NCI-H2029 (cell line): Measurements from ENCODE around the gene SORCS2.

Experiments used
- DNase-seq: peaks from one replicate; lab custom pipeline; 2025; lab: John Stamatoyannopoulos, UW

SORCS2 gene

DNA sequence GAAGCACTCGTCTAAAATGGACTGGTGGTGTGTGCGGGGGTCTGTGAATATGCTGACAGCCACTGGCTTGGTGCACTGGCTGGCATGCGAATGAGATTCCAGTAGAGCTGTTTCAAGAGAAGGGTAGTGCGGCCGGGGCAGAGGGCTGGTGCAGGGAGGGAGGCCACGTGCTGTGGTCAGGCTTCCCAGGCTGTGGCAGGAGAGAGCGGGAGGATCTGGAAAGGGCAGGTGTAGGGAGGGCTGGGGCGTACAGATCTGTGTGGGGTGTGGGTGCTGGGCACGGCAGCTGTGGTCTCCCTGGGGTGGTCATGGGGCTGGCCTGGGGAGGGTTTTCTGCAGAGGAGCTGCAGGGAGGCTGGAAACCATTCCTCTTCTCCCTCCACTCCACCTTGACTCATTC lies 30.2 kb downstream of the SORCS2 start:
- DNase-seq, result no peak

DNA sequence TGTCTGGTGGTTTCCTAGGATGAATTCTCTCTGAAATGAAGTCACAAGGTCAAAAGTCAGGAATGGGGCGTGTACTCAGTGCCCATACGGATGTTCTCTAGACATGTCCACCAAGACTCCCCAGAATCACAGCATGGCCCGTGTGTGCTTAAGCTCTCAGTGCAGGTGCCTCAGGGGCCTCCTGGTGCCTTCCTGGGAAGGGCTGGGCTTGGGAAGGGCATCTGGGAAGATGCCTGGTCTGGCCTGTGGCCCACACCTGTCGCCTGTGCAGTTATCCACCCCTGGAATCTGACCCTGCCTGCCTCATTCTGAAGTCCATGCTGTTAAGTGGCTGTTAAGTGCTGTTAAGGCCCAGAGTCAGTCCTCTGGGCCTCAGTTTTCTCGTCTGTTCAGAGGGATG lies 31.2 kb downstream of the SORCS2 start:
- DNase-seq, result no peak

DNA sequence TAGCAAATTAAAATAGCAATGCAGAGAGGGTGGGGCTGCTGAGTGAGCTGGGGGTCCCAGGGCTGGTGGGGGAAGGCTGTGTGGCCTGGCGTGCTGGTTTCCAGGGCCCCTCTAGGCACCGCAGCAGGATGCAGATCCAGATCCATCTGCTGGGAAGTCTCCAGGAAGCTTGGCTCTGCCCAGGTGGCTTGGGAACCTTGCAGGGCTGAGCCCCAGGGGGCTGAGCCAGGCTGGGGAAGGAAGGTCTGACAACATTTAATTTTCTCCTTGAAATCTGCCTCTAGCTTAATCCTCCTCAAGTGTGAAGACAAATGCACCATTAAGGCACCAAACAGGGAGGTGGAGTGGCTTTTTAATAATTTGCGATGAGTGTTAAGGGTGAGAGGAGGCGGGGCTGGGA lies 31.7 kb downstream of the SORCS2 start:
- no peak for DNase-seq

DNA sequence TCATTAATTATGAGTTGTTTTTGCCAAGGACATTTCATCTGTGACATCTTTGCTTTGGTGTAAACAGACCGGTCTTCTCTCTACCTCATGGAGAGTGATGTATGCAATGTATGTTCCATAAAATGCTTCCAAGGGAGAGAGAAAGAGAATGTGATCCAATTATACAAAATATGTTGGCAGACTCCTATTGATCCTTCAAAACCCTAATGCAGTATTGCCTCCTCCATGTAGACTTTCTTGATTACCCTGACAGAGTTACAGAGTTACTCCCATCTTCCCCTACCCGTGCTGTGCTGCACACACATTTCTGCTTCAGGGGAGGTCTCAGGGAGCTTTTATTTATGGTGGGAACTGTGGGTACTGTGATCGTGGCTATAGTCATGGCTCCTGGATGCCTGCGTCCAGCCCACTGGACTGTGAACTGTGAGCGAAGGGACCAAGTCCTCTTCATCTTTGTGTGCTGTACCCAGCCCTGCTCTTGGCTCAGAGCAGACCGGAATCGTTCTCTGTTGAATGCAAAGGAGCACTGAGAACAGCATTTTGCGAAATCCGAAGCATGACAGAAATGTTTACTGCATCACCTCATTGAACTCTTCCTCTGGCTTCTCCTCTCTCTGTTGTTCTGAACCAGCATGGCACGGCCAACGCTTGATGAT lies 32.7 kb downstream of the SORCS2 start:
- no peak for DNase-seq

DNA sequence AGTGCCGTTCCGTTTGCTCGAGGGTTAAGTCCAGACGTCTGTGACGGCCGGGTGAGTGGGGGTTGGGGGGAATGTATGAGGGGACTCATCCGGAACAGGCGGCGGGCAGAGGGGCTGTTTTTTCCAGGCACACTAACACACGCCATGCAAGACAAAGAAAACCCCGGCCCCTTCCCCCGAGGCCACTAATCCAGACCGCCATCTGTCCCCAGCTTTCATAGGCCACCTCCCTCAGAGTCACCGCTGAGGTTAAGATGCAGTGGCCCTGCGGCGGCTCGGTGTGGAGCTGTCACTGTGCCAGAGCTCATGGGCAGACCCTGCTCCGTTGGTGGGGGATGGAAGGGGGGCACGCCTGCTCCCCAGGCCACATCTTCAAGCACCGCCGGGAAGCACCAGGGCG lies 34.1 kb downstream of the SORCS2 start:
- DNase-seq, result no peak

DNA sequence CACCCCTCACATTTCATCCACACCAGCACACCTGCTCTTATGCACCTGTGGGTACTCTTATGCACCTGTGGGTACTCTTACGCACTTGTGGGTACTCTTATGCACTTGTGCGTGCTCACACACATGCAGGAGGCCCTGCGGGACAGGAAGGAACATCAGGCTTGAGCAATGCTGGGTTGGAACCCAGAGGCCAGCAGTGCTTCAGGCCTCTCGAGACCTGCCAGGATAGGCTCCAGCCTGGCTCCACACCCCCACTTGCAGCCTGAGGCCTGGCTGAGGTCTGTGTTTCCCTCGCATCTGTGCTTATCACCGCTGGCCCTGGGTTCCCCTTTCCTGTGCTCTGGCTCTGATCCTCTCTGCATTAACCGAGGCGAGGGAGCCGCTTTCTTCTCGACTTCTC lies 34.7 kb downstream of the SORCS2 start:
- no peak for DNase-seq

DNA sequence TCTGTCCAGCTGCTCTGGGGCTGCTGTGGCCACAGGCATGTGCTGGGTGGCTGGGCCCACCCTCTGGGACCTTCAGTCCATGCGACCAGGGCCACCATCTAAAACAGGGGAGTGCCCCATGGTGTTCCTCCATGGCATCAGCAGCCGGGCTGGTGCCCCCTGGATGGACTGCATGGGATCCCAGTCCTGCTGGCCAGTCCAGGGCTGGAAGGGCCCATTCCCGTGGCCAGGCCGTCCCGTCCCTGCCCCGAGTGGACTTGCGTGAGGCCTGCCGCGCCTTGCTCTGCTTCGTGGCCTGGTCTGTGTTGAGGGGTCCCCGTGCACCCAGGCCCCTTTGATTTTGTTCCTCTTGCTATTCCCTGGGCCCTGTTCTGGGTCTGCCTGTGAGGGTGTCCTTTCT lies 36.4 kb downstream of the SORCS2 start:
- no peak for DNase-seq

DNA sequence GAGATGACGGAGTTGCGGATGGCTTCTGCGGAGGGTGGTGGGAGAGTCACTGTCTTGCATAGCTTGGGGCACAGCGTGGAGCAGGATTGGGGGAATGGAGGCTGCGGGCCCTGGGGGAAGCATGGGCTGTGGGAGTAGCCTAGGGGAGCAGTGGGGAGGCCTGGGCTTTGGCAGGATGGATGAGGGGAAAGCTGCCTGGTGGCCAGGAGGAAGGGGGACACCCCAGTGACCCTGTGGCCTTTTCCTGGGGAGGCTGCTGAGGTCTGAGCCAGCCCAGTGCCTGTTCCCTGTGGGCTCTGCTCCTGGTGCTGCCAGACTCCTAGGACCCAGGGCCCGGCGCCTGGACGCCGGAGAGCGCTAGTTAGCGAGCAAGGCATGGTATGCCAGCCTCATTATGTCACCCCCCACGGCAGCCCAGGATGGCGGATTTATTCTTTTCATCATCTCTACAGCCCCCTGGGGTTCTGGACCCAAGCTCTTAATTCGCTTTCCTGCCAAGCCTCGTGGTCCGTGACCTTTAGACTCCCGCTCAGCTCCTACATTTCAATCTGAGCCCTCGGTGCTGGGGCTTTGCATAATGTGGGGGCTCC lies 39.8 kb downstream of the SORCS2 start:
- no peak for DNase-seq

DNA sequence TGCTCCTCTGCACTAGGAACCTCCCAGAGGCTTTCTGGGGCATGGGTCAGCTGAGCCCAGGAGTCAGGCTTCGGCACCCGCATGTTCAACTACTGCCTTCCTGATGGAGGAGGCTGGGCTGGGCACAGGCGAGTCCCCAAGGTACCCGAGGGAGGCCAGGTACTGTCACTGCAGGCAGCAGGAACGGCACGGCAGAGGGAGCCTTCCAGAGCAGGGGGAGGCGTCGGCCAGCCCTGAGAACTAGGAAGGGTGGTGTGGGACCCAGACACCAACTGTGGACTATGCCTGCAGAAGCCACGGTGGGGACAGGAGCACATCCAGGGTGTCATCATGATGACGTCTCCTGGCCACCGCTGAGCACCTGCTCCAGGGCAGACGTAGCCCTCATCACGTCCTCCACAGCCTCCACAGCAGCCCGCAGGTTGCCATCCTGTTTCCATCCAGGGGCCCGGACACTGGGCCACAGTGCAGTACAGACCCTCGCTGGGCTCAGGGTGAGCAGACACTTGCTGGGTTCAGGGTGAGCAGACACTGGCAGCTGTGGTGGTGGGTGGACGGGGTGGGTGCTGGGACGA lies 40.8 kb downstream of the SORCS2 start:
- DNase-seq, result no peak

DNA sequence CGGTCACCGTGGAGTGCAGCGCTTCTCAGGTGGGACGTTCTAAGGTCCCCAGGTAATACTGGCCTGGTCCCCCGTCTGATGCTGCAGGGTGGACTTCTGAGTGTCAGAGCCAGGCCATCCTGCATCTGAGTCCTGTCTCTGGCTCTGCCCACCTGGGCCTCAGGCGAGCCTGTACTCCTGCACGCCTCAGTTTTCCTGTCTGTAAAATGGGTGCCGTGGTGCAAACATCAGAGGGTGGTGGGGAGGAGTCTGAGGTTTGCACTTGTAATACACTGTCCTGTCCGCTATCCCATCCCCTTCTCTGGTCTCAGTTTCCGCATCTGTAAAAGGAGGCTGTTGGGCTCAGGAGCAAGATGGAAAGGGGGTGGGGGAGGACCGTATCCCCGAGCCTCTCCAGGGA lies 41.3 kb downstream of the SORCS2 start:
- no peak for DNase-seq

DNA sequence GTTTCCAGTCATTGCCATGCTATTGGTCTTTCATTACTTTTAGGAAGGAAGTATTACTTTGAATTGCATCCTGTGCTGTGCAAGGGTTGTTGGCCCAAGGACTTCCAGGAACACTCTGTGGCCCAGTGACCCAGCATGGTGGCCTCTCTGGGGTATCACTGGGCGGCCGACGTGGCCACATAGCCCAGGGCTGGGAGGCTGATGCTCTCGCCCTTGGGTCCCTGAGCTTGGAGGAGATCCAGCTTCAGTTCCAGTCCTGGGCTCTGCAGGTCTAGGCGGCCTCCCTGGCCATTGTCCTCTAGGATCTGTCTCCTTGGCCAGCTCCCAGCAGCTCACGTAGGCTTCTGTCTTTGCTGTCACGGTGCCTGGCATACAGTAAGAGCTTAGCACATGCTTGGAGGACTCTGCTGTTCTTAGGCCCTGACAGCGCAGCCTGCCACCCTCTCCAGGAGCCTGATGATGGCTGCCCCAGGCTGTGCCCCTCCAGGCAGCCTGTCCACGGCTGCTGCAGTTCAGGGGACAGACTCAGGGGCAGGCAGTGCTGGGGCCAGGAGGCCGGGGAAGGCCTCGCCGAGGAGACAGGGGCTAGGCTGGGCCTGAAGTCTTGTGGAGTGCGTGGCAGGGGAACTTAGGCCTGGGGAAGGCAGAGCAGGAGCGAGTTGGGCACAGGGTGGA lies 42.2 kb downstream of the SORCS2 start:
- DNase-seq, result no peak

DNA sequence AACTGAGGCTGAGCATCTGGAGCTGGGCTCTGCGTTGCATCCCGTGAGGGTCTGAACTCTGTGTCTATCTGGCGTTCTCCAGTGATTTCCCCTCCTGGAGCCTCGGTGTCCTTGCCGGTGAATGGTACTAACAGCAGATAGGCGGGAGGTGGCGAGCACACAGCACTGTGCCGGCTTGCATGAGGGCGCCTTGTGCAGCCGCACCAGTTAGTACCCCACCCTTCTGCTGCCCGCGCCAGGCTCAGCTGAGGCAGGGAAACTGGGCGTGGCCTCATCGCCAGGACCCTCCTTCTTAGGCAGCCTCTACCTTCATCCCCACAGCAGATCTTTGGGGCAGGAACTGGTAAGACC lies 42.7 kb downstream of the SORCS2 start:
- DNase-seq, result no peak

- no peak for DNase-seq
Observed at GRCh38 chr4:7236847-7237246, 44.5 kb downstream of the SORCS2 start.

DNA sequence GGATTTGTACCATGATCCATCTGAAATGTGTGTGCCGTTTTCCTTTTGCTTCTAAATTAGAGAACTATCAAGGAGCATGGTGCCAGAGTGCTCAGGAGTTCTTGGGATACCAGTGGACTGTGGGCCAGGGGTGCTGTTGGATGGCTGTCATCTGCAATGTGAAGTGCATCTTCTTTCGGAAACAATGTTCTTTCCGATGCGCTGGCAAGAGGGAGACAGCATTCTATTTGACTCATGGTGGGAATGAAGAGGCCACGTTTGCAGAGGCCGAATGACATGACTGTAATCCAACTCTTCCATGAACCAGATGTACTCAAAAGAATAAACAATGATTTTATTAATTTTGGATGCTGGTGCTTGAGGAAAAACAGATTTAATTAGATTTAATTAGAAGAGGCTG lies 45.5 kb downstream of the SORCS2 start:
- DNase-seq, result no peak

DNA sequence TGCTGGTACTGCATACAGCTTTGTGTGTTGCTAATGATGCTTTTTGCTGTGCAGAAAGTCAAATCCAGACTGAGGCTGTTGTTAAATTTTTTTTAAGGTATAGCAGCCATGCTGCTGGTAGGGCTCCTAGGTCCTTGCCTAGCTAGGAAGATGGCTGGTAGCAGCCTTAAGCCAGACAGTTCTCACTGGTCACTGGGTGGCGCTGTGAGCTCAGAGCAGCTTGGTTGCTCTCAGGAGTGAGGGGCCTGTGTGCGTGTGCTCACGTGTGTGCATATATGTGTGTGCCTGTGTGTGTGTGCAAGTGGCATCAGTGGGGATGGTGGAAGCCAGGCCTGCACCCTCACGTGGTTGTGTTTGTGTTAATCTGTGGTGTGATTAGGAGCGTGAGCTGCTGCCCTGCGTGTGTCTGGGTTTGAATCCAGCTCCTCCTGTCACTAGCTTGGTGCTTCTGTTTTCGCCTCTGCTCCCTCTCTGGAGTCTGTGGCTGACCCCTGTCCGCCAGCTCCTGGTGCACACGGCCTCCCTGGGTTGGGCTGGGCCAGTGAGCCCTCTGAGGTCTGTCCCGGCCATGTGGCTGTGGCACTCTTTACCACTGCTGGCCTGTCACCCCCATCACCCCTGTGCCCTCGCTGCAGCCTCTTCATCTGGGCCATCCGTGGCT lies 46.1 kb downstream of the SORCS2 start:
- no peak for DNase-seq

DNA sequence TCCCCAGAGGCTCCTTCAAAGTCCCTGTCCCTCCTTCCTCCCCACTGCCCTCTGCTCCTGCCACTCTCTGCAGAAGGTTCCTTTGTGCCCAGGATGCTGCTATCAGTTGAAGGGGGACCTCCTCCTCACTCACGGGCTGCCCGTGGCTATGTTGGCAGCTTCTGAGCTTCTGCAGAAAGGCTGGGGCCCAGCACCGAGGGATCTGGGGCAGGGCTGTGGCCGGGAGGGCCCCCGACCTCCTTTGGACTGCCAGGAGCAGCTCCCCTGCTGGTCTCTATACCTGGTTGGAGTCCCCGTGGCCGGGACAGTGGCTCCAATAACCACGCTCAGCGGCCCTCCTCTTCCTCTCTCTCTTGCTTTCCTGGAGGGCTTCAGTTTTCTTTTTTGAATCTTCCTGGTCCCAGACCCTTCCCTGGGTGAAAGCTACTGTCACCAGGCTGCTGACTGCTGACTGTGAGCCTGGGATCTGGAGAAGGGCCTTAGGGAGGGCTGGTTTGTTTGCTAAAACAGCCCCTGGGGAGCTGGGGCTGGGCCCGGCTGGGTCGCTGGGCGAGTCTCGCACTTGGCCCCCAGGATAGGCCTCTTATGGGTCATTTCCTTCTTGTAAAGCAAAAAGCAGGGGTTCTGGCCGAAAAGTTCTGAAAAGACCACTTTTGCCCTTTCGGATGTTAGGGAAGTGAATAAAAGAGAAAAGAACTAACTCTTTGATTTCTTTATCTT lies 46.9 kb downstream of the SORCS2 start:
- DNase-seq, result no peak

DNA sequence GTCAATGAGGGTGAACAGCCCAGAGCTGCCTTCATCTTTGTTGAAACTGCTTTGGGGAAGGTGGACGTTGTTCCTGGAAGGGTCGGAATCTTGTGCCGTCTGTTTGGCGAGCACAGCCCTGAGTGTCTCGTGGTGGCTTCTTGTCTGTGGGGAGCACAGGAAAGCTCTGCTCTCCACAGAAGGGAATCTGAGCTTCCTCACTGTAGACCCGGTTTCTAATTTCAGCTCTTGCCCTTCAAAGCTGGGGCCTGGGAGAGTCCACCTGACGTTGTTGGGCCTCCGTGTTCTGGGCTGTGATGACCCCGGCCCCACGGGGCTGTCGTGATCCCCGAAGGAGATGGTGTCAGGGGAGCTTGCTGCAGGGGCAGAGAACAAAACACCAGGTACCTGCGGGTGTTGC lies 47.5 kb downstream of the SORCS2 start:
- DNase-seq, result no peak

DNA sequence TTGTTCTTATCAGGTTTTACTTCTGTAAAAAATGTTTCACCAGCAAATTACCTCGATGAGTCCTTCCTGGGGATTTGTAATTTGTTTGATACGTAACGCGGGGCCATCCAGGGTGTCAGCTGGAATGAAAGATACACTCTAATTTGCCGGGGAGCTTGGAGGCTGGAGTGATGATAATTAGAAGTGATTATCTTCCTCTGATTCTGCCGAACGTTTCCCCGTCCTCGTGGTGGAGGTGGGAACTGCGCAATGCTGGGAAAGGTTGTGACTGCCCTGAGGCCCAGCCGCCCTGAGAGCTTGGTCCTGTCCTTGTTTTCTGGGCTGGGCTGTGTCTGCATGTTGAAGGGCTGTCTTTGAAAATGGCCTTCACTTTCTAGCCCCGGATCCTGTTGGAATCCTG lies 48.0 kb downstream of the SORCS2 start:
- no peak for DNase-seq

- DNase-seq, result no peak
Observed at GRCh38 chr4:7241597-7242125, 49.3 kb downstream of the SORCS2 start.

DNA sequence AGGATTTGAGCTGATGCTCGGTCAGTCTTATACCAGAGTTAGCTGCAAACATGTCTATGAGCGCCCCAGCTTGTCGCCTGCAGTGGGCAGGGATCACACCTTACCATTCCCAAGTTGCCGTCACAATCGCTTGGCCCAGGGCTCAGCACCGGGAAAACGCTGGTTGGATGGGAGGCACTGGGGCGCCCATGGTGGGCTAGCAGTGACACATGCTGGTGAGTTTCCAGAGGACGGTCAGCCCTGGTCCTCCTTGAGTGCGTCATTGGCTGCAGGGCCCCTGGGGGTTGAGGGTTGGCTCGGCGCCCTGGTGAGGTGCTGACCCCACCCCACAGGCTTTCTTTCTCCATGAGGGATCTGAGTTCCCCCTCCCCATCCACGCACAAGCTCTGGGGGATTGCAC lies 50.4 kb downstream of the SORCS2 start:
- no peak for DNase-seq

DNA sequence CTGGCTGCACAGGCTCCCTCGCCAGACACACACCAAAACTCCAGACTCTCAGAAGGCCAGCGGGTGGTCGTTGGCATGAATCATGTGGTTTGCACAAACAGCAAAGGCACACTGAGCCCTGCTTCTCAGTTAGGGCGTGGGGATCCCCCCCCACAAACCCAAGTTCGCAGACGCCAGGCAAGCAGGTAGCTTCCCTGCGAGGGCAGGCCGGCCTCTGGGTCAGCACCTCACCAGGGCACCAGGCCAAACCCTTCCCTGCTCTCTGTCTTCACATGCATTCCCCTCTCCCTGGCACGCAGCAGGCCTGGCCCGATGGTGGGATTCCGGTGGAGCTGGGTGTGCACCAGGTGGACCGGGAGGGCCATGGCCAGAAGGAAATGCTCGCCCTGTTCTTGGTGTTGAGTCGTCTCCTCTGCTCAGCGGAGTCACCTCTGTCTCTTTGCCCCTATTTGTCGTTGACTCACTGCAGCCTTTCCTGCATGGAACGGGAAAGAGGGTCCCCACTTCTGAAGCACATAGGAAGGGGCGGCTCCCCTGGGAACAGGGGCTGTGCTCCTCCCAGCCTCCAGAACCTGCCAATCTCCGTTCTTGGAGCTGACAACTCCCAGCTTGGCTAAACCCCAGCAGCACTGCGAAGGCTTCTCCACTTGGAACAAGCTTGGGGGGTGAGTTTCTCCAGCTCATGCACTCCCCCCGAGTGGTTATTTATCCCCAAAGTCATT lies 51.4 kb downstream of the SORCS2 start:
- DNase-seq, result no peak

GRCh38 chr4:7244331-7244665 lies 52.0 kb downstream of the SORCS2 start:
- no peak for DNase-seq
